Stimulated activated CD8-positive, alpha-beta memory T cell treated with anti-CD3 and anti-CD28 coated beads, Interleukin-4, amount 100 ng/mL, for 48 hours (primary cell): ENCODE measurements around the gene RNF220.

ENCODE experiments used
- DNase-seq: peaks from one replicate; pipeline ENCODE4 v3.0.0-alpha.2; 2020

RNF220 gene

DNA sequence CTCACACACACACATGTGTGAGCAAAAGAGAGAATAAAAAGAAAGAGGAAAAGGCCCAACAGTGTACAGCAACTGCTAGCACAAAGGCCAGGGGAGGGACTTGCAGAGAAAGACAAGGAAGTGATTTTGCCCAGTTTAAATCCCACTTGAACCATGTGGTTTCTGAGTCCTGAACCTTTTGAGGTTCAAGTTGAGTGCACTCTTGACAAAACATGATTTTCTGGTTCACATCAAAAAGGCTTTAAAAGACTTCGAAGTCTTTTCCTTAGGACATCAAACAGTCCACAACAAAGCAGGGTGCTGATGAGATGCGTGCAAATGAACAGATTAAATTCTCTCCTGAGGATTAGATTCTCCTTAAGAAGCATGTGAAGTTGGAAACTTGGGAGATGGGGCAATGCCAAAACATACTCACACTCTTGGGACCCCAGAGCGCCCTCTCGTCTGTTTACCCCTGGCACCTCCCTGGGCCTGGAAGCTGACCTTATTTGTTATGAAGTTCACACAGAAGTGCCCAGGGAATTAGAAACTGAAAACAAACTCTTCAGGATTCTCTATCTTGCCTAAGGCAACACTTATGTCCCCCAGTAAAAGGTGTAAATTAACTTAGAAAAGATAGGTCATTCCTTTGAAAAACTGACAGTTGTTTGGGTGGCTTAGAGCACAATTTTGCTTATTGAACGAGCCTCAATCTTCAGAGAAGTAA is 31.5 kb downstream of the RNF220 start:
- no peak for DNase-seq

DNA sequence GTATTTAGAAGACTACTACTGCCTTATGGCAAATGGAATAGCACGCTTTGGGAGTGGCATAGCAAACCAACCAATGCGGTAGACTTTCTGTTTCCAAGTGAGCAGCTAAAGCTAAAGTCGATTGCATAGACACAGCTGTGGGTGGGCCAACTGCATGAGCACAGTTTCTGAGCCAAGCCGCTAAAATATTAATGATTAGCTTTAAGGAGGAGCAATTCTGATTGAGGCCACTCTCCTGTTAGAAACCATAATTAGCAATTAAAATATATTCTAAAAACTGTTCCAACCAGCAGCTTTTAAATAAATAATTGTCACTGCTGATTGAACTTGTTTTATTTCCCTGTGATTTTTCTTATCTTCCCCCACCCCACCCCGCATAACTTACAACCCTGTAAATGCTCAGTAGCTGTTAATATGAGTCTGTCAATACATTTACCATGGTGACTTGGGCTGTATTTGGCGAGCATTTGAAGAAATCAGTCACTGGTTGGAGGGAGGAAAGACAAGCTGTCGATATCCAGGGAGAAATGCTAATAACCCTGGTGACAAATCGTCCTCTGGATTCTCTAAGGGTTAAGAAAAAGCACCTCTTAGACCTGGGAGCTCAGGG is 32.2 kb downstream of the RNF220 start:
- no peak for DNase-seq

DNA sequence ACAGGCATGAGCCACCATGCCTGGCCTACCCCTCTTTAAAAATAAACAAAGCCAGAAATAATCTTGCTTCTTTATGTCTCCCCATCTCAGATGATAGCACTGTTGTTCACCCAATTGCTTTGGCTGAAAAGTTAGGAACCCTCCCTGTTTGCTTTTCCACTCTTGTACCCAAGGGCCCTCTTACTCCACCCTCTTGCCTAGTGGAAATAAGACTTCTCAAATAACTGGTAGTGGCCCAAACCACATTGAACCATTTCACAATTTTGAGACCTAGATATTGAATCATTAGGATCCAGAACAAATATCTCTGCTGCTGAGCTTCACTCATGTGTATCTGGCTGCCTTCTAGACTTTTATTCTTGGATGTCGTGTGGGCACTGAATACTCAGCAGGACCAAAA is 37.7 kb downstream of the RNF220 start:
- no peak for DNase-seq

DNA sequence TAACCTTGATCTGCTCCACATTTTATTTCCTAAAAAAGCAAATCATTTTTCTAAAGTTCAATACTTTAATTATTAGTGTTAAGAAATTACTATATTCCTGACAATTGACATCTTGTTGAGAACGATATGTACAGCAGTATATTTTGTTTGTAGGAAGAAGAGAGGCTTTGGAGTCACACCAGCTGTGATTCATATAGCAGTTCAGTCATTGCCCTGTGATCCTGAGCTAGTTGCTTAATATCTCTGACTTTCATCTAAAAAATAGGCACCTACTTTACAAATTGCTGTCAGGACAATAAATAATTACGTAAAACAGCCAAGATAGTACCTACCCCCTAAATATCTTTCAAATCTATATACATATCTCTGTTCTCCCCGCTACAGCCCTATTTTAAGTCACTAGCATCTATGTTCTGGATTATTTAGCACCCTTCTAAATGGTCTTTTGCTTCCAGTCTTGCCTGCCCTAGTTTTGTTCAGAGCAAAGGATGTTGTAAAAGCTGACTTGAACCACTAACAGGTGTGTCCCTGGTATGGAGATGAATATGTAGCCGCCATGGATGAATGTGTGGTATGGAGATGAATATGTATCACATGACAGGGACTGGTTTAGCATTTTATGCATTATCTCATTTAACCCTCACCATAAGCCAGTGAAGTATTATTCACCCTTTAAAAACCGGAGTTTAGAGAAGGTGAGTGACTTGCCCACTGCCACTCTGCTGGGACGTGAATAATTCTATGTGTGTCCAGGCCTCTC is 42.2 kb downstream of the RNF220 start:
- DNase-seq, result no peak

DNA sequence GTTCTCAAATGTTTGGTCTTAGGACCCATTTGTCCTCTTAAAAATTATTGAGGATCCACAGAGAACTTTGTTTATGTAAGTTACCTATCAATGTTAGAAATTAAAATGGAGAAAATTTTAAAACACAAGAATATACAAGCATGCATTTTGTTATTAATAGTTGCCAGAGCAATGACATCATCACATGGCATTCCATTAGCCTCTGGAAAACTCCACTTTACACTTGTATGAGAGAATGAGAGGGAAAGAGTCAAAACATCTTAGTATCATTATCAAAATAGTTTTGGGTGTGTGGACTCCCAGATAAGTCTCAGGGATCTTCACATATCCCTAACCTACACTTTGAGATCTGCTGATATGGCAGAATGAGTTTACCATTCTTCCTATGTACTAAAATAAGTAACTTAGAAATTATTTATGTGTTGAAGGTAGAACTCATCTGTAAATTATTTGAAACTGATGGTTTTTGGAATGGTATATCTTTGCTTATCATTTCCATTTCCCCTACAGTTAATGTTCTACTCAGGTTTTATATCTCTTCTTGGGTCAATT is 48.8 kb downstream of the RNF220 start:
- no peak for DNase-seq

DNA sequence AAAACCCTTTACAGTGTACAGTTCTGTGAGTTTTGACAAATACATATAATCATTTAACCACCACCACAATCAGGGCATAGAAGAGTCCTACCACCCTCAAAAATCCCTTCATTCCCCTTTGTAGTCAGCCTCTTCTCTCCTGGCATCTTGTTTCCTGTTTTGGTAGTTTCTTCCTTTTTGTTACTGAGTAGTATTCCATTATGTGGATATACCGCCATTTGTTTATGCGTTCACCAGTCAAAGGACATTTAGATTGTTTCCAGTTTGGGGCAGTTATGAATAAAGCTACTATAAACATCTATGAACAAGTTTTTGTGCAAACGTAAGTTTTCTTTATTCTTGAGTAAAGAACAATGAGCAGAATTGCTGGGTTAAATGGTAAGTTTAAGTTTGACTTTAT is 49.6 kb downstream of the RNF220 start:
- DNase-seq, result no peak

DNA sequence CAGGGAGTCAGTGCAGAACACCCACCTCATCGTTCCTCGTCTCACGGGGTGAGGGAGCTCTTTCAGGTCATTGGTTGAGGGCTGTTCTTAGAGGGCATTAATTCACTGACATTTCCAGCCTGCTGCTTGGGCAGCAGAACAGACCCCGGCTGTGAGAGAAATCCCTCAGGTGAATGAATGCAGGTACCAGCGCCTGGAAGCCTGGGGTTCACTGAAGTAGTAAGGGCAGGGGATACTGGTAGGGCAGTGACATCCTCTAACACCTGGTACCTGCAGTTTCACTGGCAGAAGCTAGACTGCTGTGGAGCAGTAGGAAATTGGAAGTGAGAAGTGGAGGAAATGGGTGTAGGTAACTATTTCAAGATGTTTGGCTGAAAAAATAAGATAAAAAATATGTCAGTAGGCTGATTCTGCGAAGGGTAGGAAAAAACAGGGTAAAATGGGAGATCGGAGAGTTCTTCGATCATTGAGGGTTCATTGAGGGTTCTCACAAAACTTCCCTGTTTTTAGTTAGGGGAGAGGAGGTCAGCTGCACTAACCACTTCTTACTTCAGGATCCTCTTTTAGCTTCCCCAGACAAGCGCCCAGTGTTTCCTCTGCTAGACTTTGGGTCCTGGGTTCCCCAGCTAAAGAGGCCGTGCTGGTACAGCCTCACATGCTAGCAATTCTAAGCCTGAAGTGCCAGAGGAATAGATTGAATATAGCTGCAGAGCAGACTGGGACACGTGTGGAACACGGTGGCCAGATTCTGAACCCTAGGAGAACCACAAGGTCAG is 55.2 kb downstream of the RNF220 start:
- DNase-seq, result no peak

DNA sequence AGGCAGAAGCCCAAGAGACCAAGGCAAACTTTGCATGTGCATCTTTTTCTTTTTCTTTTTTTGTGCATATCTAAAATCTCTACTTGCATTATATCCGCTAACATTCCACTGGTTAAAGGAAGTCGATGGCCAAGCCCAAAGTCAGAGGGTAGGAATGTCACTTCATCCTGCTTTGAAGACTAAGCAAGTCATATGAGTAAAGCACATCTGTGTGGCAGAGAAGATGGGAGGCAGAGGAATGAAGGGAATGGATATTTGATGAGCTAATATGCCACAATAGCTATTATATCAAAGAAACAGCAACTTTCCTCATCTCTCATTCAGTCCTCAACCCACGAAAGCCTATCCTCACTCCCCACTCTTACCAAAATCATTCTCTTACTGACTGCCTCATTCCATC is 59.3 kb downstream of the RNF220 start:
- no peak for DNase-seq

DNA sequence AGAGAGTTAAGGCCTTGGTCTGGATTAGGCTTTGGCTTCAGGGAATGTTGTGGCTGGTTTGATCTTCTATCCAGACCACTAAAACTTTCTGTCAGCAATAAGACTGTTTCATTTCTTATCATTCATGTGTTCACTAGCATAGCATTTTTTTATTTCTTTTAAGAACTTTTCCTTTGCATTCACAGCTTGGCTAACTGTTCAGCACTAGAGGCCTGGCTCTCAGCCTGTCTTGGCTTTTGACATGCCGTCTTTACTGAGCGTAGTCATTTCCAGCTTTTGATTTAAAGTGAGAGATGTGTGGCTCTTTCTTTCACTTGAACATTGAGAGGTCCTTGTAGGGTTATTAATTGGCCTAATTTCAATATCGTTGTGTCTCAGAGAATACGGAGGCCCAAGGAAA is 62.5 kb downstream of the RNF220 start:
- no peak for DNase-seq

DNA sequence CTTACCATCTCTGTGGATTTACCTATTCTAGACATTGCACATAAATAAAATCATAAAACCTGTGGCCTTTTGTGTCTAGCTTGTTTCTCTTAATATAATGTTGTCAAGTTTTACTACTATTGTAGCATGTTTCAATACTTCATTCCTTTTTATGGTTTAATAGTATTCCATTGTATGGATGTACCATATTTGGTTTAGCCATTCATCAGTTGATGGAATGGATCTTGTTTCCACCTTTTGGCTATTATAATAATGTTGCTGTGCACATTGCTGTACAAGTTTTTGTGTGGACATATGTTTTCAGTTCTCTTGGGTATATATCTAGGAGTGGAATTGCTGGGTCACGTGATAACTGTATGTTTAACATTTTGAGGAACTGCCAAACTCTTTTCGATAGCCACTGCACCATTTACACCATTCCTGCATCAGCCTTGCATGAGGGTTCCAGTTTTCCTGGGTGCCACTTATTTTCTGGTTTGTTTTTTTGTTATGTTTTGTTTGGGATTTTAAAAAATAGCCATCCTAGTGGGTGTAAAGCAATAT is 66.9 kb downstream of the RNF220 start:
- no peak for DNase-seq

DNA sequence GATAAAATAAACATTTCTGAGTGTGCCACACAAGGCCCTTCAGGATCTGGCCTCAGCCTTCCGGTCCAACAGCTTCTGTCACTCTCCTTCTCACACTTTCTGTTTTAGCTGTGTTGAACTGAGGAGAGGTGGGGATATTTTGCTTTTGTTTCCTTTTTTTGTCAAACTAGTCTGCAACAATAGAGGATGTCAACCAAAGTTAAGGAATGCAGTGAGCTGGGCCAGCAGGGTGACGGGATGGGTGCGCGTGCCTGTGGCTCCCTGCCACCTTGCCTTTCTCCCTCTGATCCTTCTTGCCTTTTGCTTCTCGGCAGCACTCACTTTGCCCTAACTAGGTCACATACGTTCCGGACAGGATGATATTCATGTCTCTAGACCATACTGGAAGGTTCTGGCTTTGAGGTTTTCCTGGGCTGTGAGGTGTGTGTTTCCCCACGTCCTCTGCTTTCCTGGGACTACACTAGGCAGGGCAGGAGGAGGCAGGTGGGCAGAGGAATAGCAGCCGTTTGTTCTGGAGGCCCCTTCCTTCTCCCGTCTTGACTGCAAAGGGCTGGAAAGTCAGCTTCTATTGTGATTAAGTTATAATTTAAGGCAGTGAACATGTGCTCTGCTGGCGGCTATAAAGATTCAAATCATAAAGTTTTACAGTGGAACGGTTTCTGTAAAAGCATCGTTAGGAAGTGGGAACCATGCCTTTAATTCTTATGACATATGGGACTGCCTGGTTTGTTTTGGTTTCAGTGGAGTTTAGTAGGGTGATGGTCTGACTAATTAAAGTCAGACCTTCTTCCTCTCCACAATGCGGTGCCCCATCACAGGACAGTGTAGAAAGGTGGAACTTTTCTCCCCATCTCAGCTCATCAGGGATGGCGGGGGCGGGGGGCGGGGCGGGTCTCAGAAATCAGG is 67.8 kb downstream of the RNF220 start:
- no peak for DNase-seq

DNA sequence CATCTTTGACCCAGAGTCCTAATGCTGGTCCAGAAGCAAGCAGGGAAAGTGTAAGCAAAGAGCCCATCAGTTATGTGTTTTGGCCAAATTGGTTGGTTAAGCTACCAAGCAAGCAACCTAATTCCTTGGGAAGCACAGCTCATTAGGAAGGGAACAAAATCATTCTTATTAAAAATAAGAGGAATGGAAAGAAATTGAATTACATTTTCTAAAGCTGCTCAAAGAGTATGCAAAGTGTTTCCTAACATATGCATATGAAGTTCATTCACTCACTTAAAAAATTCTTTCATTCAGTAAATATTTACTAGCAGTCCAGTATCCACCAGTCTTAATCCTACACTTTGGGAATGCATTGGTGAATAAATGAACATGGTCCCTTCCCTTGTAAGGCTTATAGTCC is 71.8 kb downstream of the RNF220 start:
- DNase-seq, result no peak

DNA sequence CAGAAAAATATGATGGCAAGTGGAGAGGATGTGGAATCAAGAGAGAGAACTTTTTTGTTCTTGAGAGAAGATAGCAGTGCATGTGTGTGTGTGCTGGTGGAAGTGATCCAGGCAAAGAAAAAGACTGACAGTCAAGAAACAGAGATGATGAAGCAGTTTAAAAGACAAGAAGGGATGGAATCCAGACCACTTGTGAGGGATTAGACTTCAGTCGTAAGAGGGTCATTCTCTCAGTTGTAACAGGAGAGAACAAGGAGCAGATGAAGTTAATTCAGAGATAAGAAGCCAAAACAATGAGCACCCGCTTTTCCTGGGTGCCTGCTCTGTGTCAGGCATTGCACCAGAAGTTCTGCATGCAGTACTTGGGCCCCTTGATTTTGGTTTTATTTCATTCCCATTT is 76.6 kb downstream of the RNF220 start:
- DNase-seq, result no peak

DNA sequence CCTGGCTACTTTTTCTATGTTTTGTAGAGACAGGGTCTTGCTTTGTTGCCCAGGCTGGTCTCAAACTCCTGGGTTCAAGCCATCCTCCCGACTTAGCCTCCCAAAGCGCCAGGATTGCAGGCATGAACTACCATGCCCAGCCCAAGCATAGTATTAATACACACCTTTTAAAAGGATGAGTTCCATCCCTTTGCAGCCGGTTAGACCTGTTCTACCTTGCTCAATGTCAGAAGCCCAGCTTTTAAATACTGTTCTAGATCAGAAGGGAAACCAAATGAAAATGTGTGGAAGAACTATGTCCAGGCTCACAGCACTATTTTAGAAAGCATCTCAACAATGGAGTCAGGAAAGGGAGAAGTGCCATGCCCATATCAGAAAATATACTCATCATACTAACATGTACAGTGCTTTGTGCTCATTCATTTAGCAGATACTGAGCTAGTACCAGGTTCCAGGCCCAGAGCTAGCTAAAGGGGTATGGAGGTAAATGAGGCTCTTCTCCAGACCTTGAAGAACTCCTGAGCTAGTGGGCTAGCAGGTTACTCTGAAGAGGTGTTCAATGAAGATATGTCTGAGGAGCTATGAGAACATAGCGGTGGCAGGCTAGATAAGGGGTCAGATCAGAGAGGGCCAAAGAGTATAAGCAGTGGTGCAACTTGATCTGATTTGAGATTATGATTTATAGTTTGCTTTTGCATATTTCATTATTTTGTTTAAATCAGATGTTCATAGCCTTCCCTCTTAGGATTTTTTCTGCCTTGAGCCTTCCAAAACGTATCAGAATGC is 78.2 kb downstream of the RNF220 start:
- no peak for DNase-seq

DNA sequence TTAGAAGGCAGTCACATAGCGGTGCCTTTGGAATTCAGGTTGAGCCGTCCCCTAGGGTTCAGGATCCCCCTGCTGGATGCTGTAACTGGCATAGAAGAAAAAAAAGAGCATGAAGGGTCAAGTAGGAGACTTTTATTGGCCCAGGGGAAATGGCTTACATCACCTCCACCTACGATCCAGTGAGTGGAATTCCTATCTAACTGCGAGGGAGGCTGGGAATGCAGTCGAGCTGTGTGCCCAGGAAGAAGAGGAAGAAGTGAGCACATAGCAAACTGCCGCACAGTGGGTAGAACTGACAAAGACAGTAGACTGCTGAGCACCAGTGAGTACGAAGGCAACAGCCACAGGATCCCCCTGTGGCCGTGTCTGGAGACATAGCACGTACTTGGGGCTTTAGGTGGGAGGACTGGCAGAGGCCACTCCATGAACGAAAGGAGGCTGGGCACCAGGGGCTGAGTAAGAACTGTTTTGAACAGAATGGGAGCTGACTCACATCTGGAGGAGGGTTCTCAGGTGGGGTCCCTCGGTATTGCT is 79.2 kb downstream of the RNF220 start:
- no peak for DNase-seq

DNA sequence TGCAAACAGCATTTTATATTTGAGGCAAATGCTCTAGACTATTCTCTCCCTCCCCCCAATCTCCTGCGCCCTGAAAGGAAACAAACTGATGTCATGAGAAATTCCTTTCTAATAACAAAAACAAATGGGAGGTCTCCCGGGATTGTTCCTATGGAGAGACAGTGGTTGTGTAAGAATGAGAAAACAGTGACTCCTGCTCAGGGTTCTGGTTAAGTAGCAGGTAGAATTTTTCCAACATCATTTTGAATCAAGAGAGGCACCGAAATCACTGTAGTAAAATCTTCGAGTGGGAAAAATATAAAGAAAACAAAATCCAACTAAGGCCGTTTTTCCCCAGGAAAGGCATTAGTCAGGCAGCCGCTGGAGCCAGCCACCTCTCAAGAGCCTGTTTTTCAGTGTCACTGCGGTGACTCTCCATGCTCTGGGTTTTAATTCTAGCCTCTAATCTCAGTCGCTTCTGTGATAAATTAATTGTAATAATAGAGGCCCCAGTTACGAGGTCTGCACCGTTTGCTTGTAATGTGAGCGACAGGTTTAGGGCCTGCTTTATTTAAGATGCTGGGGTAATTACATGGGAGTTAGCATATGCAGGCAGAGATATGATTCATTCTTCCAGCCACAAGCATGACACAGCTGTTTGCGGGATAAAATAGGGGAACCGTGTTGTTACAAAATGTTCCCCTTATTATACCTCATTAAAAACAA is 80.3 kb downstream of the RNF220 start:
- no peak for DNase-seq

DNA sequence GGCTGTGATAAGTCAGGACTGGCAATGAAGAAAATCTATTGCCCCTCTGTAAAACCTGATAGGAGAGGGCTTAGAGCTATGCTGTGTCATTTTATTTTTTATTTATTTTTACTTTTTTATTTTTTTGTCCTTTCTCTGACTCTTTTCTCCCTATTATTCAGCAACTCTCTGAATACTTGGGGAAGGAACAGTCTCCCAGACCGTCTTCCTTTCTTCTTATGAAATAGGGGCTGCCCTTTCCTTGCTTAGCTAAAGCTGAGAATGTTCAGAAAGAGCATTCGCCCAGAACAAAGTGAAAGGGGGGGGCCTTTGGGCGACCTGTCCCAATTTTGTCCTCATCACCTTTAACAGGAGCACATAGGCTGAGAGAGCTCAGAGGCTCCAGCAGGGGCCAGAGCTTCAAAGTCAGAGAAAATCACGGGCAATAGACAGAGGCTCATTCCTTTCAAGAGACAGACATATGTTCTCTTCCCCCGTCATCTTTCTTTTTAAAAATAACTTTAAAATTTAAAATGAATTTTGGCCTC is 80.9 kb downstream of the RNF220 start:
- no peak for DNase-seq

DNA sequence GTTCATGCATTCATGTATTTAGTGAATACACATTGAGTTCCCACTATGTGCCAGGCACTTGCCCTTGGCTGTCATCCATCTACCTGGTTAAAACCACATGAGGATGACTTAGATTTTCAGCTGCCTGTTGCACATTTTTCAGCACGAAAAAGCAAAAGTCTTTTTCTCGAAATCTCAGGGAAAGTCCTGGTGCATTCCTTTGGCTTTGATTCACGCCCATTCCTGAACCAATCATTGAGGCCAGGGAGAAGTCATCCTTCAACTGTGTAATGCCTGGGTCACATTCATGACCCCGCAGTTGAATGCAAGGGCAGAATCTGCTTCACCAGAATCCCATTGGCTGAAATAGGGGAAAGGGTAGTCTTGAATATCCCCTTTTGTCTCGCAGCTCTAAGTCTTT is 84.4 kb downstream of the RNF220 start:
- DNase-seq, result no peak

DNA sequence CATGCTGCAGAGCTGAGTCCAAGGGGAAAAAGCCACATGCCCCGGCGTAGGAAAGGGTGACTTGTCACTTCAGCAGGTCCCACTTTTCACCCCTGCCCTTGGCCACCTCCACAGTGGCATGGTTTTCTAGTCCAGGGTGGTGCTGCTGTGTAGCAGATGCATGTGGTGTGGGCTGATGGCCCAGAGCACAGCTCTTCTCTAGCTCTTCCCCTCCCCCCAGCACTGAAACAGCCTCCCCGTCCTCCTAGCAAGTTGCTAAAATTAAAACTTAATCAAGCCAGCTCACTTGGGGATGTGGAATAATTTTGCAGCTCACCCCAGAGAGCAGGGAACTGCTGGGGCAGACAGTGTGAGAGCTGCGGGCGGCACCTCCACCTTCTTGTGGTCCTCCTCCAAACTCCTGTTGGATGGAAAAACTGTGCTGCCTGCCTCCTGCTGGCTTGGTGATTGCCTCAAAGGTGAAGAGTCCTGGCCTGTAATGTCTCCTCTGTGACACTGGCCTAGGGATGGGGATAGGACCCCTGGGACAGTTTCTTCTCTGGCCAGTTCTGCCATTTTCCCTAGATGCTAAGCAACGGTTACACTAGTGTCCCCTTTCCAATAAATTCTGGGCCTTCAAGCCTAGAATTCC is 91.6 kb downstream of the RNF220 start:
- DNase-seq, result no peak
